ENCODE results near the gene CGNL1. TPM values are rescaled to one million over a fixed set of nuclear protein-coding genes. Genes with fewer than 3 reads are reported as not detected.

Gene CGNL1
- total RNA-seq, 1 donor from 2014 or later: 7.1 TPM

DNA sequence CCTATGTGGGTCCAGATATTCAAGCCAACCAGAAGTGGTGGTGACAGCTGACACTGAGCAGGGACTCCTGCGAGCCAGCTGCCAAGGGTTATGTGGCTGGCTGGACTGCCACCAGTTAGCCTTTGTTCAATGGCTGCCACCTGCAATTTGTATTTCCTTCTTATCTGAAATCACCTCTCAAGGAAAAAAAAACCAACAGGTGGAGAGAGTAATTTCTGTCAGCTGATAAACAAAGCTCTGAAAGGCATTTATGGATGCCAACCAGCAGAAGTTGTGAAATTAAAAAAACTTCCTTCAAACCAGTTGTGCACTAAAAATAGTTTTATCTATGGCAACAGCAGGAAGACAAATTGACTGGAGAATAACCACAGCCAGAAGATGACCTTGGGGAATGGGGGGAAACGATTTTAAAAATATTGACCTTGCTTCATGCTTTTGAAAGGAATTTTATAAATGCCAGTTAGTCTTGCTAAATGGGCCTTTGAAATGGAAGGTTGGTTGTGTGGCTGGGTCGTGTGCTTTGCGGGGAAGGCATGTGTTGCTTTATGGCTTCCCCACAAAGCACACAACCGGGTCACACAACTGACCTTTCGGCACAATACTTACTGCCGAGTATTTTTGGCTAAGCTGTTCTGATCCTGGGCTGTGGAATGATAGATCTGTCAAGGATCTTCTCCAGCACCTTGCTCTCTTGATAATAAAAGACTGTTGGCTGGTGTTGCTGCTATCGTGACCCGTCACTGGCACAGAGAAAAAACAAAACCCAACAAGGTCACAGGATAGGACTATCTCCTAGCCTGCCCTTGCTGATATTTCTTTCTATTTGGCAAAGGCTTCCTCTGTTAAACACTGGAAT, 218.9 kb downstream of the CGNL1 start:
- TF ChIP-seq, protein P1, sequence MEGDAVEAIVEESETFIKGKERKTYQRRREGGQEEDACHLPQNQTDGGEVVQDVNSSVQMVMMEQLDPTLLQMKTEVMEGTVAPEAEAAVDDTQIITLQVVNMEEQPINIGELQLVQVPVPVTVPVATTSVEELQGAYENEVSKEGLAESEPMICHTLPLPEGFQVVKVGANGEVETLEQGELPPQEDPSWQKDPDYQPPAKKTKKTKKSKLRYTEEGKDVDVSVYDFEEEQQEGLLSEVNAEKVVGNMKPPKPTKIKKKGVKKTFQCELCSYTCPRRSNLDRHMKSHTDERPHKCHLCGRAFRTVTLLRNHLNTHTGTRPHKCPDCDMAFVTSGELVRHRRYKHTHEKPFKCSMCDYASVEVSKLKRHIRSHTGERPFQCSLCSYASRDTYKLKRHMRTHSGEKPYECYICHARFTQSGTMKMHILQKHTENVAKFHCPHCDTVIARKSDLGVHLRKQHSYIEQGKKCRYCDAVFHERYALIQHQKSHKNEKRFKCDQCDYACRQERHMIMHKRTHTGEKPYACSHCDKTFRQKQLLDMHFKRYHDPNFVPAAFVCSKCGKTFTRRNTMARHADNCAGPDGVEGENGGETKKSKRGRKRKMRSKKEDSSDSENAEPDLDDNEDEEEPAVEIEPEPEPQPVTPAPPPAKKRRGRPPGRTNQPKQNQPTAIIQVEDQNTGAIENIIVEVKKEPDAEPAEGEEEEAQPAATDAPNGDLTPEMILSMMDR (IDR thresholded peaks at IDR 0.05): no peak
- no peak for DNase-seq (ENCODE audit: low spot score)
- Mint-ChIP-seq H3K36me3 (ENCODE audit: low read depth) (no peaks in the 10 kb centered on the region), H3K4me1 (ENCODE audit: low read depth) (peaks cover 20% of the 10 kb centered on the region), H3K4me3 (ENCODE audit: unreplicated experiment) (no peak overlapping the region), H3K9me3 (ENCODE audit: low read depth) (no peaks in the 10 kb centered on the region), H3K27me3 (ENCODE audit: low read depth) (peaks cover 7% of the 10 kb centered on the region), H3K27ac (ENCODE audit: unreplicated experiment) (no peak overlapping the region)

DNA sequence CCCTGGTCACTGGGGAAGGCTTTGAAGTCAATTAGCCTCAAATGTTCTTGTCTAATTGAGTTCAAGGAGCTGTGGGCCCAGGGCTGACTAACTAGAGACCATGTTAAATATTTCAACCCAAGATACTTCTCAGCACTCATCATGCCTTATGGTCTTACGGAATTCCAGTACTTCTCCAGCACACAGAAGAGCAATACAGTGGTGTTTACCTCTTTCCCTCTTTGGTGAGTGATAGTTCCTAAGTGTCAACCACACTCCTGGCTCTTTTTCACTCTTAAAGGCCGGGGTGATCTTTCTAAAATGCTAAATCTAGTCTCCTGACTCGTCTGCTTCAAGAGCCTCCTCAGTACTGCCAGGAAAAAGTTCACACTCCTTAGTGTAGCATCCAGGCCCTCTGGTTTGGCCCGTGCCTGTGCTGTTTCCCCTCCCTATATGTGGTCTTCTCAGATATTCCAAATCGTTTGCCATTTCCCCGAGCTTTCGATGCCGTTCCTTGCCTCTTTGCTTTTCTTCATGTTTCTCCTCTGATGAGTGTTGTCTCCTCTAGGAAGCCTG, 220.1 kb downstream of the CGNL1 start:
- no peak overlapping the region for H3K27ac Mint-ChIP-seq (ENCODE audit: unreplicated experiment)
- DNase-seq (ENCODE audit: low spot score): no peak
- peaks cover 11% of the 10 kb centered on the region for H3K27me3 Mint-ChIP-seq (ENCODE audit: low read depth)
- H3K9me3 Mint-ChIP-seq (ENCODE audit: low read depth): no peaks in the 10 kb centered on the region
- no peaks in the 10 kb centered on the region for H3K36me3 Mint-ChIP-seq (ENCODE audit: low read depth)
- H3K4me3 Mint-ChIP-seq (ENCODE audit: unreplicated experiment): no peak overlapping the region
- peaks cover 14% of the 10 kb centered on the region for H3K4me1 Mint-ChIP-seq (ENCODE audit: low read depth)
- TF ChIP-seq, protein P1 (IDR thresholded peaks at IDR 0.05): no peak

GRCh38 chr15:57596978-57597377, 220.7 kb downstream of the CGNL1 start:
- TF ChIP-seq, protein P1 (IDR thresholded peaks at IDR 0.05): no peak
- Mint-ChIP-seq H3K27me3 (ENCODE audit: low read depth) (peaks cover 17% of the 10 kb centered on the region), H3K9me3 (ENCODE audit: low read depth) (no peaks in the 10 kb centered on the region), H3K36me3 (ENCODE audit: low read depth) (no peaks in the 10 kb centered on the region), H3K27ac (ENCODE audit: unreplicated experiment) (no peak overlapping the region), H3K4me3 (ENCODE audit: unreplicated experiment) (no peak overlapping the region), H3K4me1 (ENCODE audit: low read depth) (peaks cover 13% of the 10 kb centered on the region)
- no peak for DNase-seq (ENCODE audit: low spot score)

DNA sequence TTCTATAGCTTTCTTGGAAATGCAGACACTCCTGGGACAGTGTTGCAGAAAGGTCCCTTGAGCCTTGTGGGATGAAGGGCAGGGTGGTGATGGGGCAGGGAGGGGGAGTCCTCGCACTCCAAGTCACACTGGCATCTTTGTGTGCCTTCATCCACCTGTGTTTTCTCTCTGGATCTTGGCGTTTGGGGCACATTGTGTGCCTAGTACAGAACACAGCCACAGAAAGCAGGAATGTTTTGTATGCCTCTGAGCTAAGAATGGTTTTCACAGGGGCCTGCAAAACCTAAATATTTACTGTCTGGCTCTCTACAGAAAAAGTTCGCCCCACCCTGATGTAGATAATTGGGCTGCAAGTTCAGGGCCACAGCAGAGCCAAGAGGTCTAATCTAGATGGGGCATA, 221.1 kb downstream of the CGNL1 start:
- Mint-ChIP-seq H3K9me3 (ENCODE audit: low read depth) (no peaks in the 10 kb centered on the region), H3K4me3 (ENCODE audit: unreplicated experiment) (no peak overlapping the region), H3K36me3 (ENCODE audit: low read depth) (no peaks in the 10 kb centered on the region), H3K27me3 (ENCODE audit: low read depth) (peaks cover 20% of the 10 kb centered on the region), H3K27ac (ENCODE audit: unreplicated experiment) (no peak overlapping the region), H3K4me1 (ENCODE audit: low read depth) (peaks cover 13% of the 10 kb centered on the region)
- TF ChIP-seq, protein P1 (IDR thresholded peaks at IDR 0.05): no peak
- DNase-seq (ENCODE audit: low spot score): no peak

DNA sequence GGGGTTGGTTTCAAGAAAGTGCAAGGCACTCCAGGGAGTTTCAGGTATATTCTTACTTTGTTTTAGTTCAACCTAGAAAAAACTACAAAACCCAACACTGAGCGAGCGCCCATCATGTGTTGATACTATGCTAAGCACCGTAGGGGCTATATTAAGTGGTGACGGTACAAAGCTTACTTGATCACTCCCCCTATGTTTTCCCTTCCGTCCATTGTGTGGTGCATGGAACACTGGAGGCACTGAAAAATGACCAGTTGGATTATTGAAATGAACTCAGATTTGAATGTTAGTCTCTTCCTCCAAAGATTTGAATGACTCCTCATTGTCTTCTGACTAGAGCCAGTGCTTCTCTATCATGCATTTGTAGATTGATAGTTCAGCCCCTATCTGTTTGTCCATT, 222.0 kb downstream of the CGNL1 start:
- no peaks in the 10 kb centered on the region for H3K9me3 Mint-ChIP-seq (ENCODE audit: low read depth)
- no peaks in the 10 kb centered on the region for H3K36me3 Mint-ChIP-seq (ENCODE audit: low read depth)
- peaks cover 20% of the 10 kb centered on the region for H3K27me3 Mint-ChIP-seq (ENCODE audit: low read depth)
- DNase-seq (ENCODE audit: low spot score): no peak
- H3K4me1 Mint-ChIP-seq (ENCODE audit: low read depth): peaks cover 13% of the 10 kb centered on the region
- TF ChIP-seq, protein P1 (IDR thresholded peaks at IDR 0.05): no peak
- H3K4me3 Mint-ChIP-seq (ENCODE audit: unreplicated experiment): no peak overlapping the region
- H3K27ac Mint-ChIP-seq (ENCODE audit: unreplicated experiment): no peak overlapping the region

All from chondrocyte (in vitro differentiated cells).